GM21447 (cell line): ENCODE results near the gene GOLGA6A.
"Not testable (repeated sequence)": the region's sequence is repeated elsewhere in the genome, so short reads cannot be mapped to it uniquely, and the experiment has no call there.

Experiments used
- ATAC-seq: cut with Tn5 transposase; IDR thresholded peaks from one replicate; pipeline ENCODE4 v1.9.1; 2021; ENCODE audit not compliant: unreplicated experiment

The GOLGA6A gene

DNA sequence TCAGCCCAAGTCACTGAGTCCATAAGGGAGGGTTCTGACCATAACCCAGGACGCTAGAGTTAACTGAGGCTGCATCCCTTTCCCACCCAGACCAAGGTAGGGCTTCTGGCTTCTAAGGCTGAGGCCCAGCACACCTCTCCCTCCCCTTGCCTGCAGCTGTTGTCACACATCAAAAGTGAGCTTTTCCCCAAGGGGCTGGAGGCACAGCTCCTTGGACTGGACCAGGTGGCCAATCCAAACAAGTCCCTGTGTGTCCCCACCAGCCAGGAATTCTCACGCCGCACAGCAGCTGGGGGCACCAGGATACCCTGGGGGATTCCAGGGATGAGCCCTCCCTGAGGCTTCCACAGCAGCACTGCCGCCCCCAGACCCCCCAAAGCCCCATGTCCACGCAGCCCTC, 25.8 kb upstream of the GOLGA6A start:
- ATAC-seq = no peak

DNA sequence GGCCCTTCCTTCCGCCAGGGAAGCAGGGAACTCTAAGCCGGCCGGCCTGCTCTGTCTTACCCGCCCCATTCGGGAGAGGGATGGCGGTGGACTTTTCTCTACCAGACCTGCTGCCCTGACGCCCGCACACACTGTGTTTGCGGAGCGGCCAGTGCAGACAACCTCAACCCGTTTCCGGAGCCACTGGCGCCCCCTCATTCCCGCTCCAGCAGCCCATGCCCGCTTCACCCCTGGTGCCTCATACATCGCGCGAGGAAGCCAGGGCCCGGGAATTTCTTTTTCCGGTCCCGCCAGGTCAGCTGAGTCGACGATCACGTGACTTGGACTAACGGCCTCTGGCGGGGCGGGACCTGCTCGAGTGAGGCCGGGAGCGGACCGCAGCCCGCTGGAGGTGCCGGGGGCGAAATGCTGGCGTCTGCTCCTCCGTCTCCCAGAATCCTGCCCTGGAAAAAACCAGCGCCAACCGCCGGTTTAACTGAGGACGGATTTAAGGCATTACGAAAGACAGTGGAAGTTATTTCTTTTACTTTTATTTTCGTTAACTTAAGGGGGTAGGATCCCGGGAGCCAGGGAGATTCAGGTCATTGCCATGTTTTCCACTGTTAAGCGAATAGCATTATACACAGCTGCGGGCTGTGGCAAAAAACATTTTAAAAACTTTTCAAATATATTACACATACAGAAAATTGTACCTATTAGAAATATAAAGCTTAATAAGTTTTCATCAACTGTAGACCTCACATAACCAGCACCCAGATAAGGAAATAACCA, 17.8 kb upstream of the GOLGA6A start:
- ATAC-seq = peak; percentile 86

DNA sequence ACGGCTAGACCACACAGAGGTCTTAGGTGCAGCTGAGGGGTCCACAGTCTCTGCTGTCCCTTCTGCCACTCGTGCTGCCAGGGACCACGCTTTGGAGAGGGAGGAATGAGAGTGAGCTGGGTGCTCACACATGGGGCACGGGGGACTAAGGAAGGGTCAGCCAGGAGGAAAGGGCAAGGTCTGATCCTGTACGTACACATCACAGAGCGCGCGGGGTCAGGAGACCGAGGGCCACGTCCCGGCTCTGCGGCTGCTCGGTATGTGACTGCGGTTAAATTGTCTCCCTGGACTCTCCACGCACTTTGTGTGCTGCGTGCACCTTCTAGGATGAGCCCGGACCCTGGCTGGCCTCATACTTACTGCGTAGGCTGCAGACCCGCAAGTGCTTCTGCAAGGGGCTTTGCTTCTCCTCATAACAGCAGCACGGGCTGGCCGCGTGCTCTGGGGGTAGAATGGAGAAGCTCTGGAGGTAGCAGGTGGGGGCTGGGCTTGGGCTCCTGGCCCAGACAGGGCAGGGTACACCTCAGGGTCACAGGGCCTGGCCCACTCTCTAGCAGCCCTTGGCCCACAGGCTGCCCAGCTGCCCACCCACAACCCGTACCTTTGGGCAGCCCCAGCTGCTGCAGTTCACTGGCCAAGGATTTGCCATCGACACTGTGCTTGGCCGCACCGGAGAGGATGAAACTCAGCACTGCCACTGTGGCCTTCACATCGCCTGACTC, 14.6 kb upstream of the GOLGA6A start:
- ATAC-seq = not testable (repeated sequence)

DNA sequence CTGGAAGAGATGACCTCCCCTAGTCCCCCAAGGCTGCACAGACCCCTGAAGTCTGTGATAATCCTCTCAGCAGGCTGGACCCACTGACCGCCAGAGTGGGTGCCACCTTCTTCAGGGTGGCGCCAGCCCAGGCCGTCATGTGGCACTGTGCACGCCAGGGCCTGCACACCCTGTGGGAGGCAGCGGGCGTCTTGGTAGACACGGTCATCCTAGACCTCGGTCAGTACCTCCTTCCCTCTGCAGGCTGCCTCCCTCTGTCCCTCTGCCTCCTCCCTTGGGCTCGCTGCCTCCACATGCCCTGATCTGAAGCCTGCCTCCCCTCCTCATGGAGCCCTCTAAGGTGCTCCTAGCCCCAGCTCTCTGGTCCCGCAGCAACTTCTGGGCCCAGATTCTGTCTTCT, 13.3 kb upstream of the GOLGA6A start:
- ATAC-seq = not testable (repeated sequence)

DNA sequence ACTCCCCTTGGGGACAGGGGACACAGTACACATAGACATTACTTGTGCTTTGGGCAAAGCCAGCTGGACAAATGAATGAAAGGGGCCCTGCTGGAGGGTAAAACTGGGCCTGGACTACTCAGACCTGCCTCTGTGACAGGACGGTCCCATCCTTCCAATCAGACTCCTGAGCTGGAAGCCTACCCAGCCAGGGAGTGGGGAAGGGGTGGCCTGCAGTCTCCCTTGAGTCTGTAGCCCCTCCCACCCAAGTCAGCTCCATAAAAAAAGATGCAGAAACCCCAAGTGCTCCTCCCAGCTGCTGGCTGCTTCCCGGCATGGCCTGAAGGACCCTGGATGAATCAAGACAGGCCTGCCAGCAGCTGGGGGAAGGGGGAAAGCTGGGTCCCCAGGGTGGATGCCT, 12.2 kb upstream of the GOLGA6A start:
- ATAC-seq = not testable (repeated sequence)

DNA sequence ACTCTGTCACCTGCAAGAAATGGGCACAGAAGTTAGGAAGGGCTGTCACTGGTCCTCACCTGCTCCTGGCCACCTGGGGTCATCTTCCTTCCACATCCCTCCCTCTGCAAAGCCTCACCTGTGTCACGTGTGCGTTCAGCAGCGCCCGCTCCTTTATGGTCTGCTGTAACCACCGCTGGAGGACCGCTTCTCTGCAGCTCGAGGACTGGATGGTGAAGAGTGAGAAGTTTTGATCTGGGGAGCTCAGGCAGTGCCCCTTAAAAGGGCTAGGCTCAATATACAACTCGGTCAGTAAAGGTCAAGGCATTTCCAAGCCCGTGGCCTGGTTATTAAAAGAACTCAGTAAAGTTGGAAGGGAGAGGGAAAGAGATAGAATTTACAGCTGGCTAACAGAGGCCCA, 6.6 kb downstream of the GOLGA6A start:
- ATAC-seq = not testable (repeated sequence)

DNA sequence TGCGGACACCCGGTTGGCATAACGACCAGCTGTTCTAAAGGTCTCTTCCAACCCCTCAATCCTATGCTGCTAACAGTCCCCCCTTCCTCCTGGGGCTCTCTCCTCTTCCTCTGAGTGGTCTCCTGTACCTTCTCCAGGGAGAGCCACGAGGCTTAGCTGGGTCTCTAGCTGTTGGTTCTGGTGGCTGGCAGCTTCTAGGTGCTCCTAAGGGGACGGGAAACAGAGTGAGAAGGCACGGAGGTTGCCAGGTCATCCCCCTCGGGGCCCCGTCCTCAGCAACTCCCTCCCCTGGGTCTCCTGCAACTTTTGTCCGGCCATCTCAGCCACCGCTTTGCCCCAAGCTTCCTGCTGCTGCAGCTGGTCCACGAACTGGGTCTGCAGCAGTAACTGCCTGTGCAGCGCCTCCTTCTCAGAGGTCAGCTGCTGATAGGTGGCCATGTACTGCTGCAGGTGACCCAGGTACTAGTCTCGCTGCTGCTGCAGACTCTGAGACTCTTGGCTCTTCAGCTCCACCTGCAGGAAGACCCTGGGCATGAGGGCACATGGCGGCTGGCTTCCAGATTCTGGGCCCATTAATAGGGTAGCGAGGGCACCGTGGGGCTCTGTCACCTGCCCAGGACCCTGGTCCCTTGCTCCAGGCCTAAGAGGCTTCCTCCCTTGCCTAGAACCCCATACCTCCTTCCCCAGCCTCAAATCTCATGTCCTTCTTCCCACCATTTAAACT, 9.6 kb downstream of the GOLGA6A start:
- ATAC-seq = not testable (repeated sequence)

DNA sequence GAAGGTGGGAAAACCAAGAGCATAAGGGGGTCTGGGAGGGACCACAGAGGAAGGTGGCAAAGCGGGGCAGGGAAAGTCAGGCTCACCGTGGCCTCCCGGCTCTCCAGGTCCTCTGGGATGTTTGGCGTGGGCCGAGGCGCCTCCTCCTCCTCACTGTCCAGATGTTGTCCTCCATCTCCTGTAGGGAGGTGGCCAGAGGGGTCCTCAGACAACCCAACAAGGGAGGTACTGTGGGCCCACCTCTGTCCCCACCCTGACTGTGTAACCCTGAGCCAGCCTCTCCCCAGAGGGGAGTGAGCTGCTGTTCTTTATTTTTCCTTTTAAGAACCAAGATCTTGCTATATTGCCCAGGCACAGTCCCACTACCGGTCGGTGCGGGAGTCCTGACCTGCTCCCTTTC, 10.2 kb downstream of the GOLGA6A start:
- ATAC-seq = not testable (repeated sequence)

DNA sequence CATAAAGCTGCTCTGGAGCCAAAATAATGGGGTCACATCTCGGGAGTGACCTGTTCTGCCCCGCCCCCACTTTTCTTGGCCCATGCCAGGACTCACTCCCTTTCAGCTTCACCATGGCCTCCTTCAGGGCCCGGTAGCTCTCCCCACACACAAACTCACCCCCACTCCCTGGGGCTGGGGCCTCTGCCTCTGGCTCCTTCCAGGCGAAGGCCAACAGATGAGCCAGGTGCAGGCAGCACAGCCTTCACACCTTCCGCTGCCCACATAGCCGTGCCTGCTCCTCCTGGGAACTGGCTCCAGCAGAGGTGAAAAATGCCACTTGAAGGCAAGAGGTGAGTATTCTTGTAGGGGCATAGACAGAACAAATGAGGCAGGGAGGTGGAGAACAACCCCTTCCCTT, 10.7 kb downstream of the GOLGA6A start:
- ATAC-seq = not testable (repeated sequence)

DNA sequence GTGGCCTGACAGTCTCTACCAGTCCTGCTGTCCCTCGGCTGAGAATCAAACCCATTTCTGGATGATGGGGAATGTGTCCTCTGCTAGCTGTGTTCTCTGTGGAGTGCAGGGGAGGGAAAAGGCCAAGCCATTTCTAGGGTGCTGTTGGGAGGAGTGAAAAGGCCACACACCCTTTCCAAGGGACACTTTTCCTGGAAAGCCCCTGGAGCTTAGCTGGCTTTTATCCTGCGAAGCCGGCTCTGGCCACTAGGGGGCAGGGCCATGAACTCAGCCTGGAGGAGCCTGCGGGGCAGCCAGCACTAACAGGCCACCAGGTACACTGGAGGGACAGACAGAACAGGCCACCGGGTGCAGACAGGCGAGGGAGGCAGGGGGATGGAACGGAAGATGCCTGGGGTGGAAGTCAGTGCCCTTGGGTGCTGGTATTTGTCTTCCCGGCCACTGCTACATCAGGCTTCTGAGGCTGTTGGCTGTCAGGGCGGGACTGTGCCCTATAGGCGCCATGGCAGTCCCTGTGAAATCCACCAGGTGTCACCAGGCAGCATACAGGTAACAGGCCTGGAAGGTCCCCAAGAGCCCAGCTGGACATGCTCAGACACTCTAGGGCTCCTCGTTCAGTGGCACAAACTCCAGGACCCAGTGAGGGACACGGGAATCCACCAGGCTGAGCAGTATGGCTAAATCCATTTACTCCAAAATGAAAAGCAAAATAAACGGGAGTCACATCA, 16.5 kb downstream of the GOLGA6A start:
- ATAC-seq = not testable (repeated sequence)

DNA sequence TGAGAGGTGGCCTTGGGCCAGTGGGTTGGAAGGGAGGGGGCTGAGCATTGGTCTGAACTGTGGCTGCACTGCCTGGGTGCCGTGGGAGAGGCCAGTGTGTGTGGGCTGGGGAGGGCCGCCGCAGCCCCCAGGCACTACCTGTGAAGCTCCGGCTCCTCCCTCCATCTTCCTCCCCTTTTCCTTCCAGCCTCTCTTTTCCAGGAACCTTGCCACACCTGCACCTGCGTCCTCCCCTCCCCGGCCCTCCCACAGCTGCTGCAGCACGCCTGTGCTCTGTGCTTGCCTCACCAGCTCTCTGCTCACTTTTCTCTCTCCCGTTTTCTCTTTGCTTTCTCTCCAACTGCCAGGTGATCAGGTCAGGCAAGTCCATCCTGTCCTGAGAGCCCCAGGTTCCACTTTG, 17.5 kb downstream of the GOLGA6A start:
- not testable (repeated sequence) for ATAC-seq

DNA sequence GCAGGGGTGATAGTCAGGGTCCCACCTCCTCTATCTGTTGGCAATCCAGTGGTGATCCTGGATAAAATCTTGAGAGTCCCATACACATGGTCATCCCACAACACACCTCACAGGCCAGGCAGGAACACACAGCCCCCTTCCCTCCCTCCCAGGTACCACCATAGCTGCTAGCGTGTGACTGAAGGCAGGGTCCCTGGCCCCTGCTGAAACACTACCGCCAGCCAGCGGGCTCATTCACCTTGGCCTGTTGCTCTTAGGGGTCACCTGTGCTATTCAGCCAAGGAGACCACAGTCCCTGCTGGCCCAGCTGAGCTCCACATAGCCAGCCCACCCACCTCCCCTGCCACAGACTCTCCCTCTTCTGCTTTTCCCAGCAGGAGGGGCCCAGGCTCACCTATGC, 18.2 kb downstream of the GOLGA6A start:
- ATAC-seq = not testable (repeated sequence)

DNA sequence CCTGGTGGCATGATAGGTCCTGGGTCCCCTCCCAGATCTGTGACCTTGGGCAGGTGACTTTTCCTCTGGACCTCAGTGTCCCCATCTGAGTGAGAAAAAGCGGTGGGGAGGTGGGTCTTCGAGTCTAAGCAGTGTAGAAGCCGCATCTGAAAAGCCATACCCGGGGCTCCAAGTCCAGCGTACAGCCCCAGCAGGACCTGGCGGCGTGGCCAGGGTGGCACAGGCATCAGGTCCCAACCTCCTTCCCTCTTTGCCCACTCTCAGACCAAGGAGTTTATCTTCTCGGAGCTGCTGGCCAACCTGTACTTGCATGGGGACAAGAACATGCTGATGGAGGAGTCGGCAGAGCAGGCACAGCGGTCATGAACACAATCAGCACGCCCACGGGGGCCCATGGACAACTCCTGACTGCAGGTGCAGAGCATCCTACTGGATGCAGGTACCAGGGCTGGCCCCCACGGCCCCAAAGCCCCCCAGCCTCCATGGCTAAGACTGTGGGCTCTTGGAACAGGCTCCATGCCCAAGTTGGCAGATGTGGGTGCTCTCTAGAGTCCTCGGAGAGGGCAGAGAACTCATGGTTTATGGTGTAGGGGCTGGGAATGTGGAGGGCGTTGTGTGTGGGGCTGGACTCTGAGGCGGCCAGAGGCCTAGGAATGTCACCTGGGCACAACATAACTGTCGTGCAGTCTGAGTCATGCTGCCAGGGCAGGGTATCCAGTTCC, 18.8 kb downstream of the GOLGA6A start:
- ATAC-seq = not testable (repeated sequence)

DNA sequence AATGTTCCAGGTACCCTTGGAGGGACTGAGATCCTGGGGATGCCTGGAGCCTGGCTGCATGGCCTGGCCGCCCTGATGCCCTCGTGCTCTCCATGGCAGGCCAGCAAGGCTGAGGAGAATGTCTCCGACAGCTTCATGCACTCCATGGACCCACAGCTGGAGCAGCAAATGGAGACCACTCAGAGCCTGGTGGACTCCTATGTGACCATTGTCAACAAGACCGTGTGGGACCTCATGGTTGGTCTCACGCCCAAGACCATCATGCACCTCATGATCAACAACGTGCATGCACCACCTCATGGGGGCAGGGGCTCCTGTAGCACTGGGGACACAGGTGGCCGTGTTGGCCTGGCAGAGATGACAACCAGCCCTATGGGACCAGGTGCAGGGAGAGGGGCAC, 19.7 kb downstream of the GOLGA6A start:
- ATAC-seq = no peak

DNA sequence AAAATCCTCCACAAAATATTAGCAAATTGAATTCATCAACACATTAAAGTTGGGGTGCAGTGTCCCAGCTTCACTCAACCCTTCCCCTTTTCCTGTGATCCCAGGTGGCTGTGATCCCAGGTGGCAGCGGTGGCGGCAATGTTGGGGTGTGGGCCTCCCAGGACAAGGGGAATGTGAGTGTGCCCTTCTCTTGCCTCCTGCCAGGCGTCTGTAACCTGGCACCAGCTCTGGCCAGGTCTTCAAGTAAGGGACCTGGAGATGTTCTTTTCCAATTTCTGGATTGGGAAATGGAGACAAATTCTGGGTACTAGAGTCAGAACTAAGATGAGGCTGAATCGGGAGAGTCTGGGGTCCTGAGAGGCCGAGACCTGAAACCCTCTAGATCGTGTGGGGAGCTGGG, 20.1 kb downstream of the GOLGA6A start:
- no peak for ATAC-seq

DNA sequence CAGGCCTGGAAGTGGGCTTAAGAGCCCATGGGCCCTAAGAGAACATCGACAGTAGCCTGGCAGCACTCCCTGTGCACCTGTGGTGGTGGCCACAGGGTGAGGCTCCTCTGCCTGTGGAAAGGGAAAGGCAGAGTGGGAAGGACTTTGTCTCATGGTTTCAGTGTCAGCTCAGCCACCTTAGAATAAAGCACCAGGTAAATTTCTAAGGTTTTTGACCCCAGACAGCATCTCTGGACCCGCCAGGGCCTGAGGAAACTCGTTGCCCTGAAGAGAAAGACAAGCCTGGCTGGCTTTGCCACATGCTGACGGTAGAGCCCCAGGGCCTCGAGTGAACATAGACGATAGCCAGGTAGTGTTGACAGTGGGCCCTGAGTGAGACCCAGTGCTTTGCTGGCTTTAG, 22.1 kb downstream of the GOLGA6A start:
- no peak for ATAC-seq

DNA sequence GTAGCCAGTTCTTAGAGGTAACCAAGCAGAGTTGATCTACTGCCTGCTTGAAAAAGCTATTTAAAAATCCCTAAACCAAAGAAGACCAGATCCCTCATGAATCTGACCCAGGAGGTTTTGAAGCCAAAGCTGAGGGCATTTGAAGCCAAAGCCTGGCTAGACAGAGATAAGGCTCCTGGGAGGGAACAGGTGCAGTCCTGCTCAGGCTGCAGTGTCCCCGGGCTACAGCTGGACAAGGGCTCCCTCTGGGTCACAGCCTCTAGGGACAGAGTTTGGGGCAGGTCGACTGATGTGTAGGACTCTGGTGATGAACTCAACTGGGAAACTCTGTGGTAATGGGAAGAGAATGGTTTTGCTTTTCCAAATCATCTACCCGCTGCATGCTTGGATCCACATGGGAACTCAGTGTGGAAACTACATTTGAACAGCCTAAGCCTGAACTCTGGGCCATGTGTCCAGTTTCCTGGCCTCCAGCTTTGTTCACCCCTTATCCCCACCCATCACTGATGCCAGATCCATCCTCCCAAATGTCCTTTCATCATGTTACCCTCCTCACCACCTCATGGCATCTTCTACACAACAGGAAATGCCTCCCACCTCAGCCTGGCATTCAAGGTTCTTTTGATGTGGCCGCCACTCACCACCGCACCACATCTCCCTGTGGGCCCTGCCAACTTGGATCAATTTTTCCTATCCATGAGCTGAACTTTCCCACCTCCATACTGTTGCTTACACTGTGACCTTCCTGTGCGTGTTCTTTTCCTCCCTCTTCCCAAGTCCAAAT, 23.1 kb downstream of the GOLGA6A start:
- ATAC-seq = not testable (repeated sequence)

DNA sequence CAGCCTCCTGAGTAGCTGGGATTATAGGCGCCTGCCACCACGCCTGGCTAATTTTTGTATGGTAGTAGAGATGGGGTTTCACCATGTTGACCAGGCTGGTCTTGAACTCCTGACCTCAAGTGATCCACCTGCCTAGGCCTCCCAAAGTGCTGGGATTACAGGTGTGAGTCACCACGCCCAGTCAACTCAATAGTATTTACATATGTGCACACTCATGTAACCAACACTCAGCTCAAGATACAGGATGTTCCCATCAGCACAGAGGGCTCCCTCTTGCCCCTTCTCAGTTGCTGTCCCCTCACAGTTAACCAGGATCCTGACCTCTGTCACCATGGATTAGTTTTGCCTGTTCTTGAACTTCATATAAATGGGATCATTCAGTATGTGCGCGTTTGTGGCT, 26.0 kb downstream of the GOLGA6A start:
- ATAC-seq = not testable (repeated sequence)

DNA sequence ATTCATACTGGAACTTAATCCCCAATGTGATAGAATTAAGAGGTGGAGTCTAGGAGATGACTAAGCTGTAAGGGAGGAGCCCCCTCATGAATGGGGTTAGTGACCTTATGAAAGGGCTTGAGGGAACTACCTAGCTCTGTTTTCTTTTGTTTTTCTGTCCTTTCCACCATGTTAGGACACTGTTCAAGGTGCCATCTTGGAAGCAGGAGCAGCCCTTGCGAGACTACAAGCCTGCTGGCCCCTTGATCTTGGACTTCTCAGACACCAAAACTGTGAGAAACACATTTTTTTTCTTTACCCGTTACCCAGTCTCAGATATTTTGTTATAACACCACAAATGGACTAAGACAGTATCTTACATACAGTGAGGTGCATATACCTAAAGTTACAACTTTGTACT, 26.5 kb downstream of the GOLGA6A start:
- ATAC-seq = no peak
